H9 (cell line): ENCODE measurements around the gene IGFBP5. TPM values are rescaled to one million over a fixed set of nuclear protein-coding genes. Genes with fewer than 3 reads are reported as not detected.

ENCODE experiments used
- DNase-seq: peaks from one replicate; pipeline ENCODE4 v3.0.0-alpha.2; 2017
- H2AFZ ChIP-seq: one replicate; pipeline ENCODE4 v1.6.1; 2013; ENCODE audit warnings: mild to moderate bottlenecking, low read length, control low read depth, moderate library complexity
- H2AK5ac ChIP-seq: 2 replicates; pipeline ENCODE4 v1.6.1; 2013; ENCODE audit warnings: low read length, control low read depth, mixed read lengths; ENCODE audit not compliant: insufficient read length
- H2BK120ac ChIP-seq: one replicate; pipeline ENCODE4 v1.6.1; 2013; ENCODE audit warnings: low read depth, mild to moderate bottlenecking, low read length, control low read depth, inconsistent platforms; ENCODE audit not compliant: poor library complexity, severe bottlenecking
- H2BK12ac ChIP-seq: 2 replicates; pipeline ENCODE4 v1.6.1; 2013; ENCODE audit warnings: low read length, control low read depth, mixed read lengths, low read depth; ENCODE audit not compliant: insufficient read length
- H2BK15ac ChIP-seq: 2 replicates; pipeline ENCODE4 v1.6.1; 2013; ENCODE audit warnings: low read depth, low read length, control low read depth
- H2BK20ac ChIP-seq: one replicate; pipeline ENCODE4 v1.6.1; 2013; ENCODE audit warnings: low read depth, mild to moderate bottlenecking, low read length, control low read depth, inconsistent platforms; ENCODE audit not compliant: poor library complexity, severe bottlenecking
- H2BK5ac ChIP-seq: 2 replicates; pipeline ENCODE4 v1.6.1; 2013; ENCODE audit warnings: low read length, control low read depth, mixed read lengths; ENCODE audit not compliant: insufficient read length
- H3K14ac ChIP-seq: 2 replicates; pipeline ENCODE4 v1.6.1; 2013; ENCODE audit warnings: low read length, control low read depth; ENCODE audit not compliant: insufficient read depth
- H3K18ac ChIP-seq: 2 replicates; pipeline ENCODE4 v1.6.1; 2013; ENCODE audit warnings: low read depth, mild to moderate bottlenecking, mixed read lengths, low read length, control low read depth; ENCODE audit not compliant: insufficient read length
- H3K23ac ChIP-seq: 2 replicates; pipeline ENCODE4 v1.6.1; 2013; ENCODE audit warnings: low read length, control low read depth, mixed read lengths, low read depth; ENCODE audit not compliant: insufficient read length
- H3K23me2 ChIP-seq: 2 replicates; pipeline ENCODE4 v1.6.1; 2013; ENCODE audit warnings: low read depth, mild to moderate bottlenecking, mixed read lengths, low read length, control low read depth; ENCODE audit not compliant: insufficient read length, poor library complexity, severe bottlenecking
- H3K27ac ChIP-seq: 2 replicates; pipeline ENCODE4 v1.5.1; 2013; ENCODE audit warnings: low read length, control low read depth, mixed read lengths, low read depth; ENCODE audit not compliant: insufficient read length
- H3K27me3 ChIP-seq: 2 replicates; pipeline ENCODE4 v1.6.1; 2013; ENCODE audit warnings: low read length, control low read depth, inconsistent platforms; ENCODE audit not compliant: insufficient read depth
- H3K4ac ChIP-seq: 2 replicates; pipeline ENCODE4 v1.6.1; 2013; ENCODE audit warnings: low read depth, mild to moderate bottlenecking, control low read depth, inconsistent platforms, low read length, moderate library complexity
- H3K4me1 ChIP-seq: 2 replicates; pipeline ENCODE4 v1.6.1; 2013; ENCODE audit warnings: low read length, control low read depth, inconsistent platforms; ENCODE audit not compliant: insufficient read depth
- H3K4me2 ChIP-seq: 2 replicates; pipeline ENCODE4 v1.6.1; 2013; ENCODE audit warnings: low read length, control low read depth, mixed read lengths; ENCODE audit not compliant: insufficient read length, insufficient read depth
- H3K56ac ChIP-seq: 2 replicates; pipeline ENCODE4 v1.6.1; 2013; ENCODE audit warnings: low read depth, mild to moderate bottlenecking, mixed read lengths, low read length, control low read depth; ENCODE audit not compliant: insufficient read length
- H3K79me1 ChIP-seq: 2 replicates; pipeline ENCODE4 v1.6.1; 2013; ENCODE audit warnings: low read depth, mild to moderate bottlenecking, moderate library complexity, low read length, control low read depth, inconsistent platforms; ENCODE audit not compliant: insufficient read depth, poor library complexity, severe bottlenecking
- H3K79me2 ChIP-seq: 2 replicates; pipeline ENCODE4 v1.6.1; 2013; ENCODE audit warnings: low read length, control low read depth, inconsistent platforms; ENCODE audit not compliant: insufficient read depth
- H3K9ac ChIP-seq: 2 replicates; pipeline ENCODE4 v1.6.1; 2013; ENCODE audit warnings: low read length, control low read depth, mixed read lengths; ENCODE audit not compliant: insufficient read length; ENCODE audit errors: extremely low read depth
- H3K9me3 ChIP-seq: one replicate; pipeline ENCODE4 v1.6.1; 2013; ENCODE audit warnings: low read depth, low read length, inconsistent platforms; ENCODE audit not compliant: control insufficient read depth
- H3T11ph ChIP-seq: one replicate; pipeline ENCODE4 v1.6.1; 2013; ENCODE audit warnings: mild to moderate bottlenecking, low read length, control low read depth, inconsistent platforms
- H4K20me1 ChIP-seq: one replicate; pipeline ENCODE4 v1.6.1; 2013; ENCODE audit not compliant: control insufficient read depth, insufficient read length, insufficient read depth
- H4K5ac ChIP-seq: 2 replicates; pipeline ENCODE4 v1.6.1; 2013; ENCODE audit warnings: low read depth, mild to moderate bottlenecking, mixed read lengths, low read length, control low read depth; ENCODE audit not compliant: insufficient read length
- H4K8ac ChIP-seq: replicated peaks from 2 replicates; pipeline ENCODE4 v1.6.1; 2013; ENCODE audit warnings: low read length, control low read depth, mixed read lengths, low read depth; ENCODE audit not compliant: insufficient read length
- H4K91ac ChIP-seq: 2 replicates; pipeline ENCODE4 v1.6.1; 2013; ENCODE audit warnings: low read depth, mild to moderate bottlenecking, moderate library complexity, mixed read lengths, low read length, control low read depth; ENCODE audit not compliant: insufficient read length
- H3K27ac Mint-ChIP-seq, 3 experiments: 2 replicates in 2 of 3; 3 replicates in 1 of 3; pipeline ENCODE4 v1.8.0; 2020 to 2021; ENCODE audit warnings: mixed read lengths in 3 of 3, mild to moderate bottlenecking in 1 of 3, moderate library complexity in 1 of 3
- H3K27me3 Mint-ChIP-seq: 2 replicates; pipeline ENCODE4 v1.8.0; 2021; ENCODE audit warnings: low read depth, mild to moderate bottlenecking, moderate library complexity, mixed read lengths
- H3K36me3 Mint-ChIP-seq, 3 experiments: 2 replicates in 2 of 3; 3 replicates in 1 of 3; pipeline ENCODE4 v1.8.0; 2020 to 2021; ENCODE audit warnings: low read depth in 3 of 3, mixed read lengths in 3 of 3; ENCODE audit not compliant: insufficient read depth in 1 of 3
- H3K4me1 Mint-ChIP-seq, 2 experiments: 2 replicates each; pipeline ENCODE4 v1.8.0; 2020; ENCODE audit warnings: mixed read lengths in 2 of 2
- H3K4me3 Mint-ChIP-seq, 2 experiments: 2 replicates in 1 of 2; 3 replicates in 1 of 2; pipeline ENCODE4 v1.8.0; 2020 to 2021; ENCODE audit warnings: mild to moderate bottlenecking in 2 of 2, mixed read lengths in 2 of 2, moderate library complexity in 1 of 2
- H3K9me3 Mint-ChIP-seq, 2 experiments: 2 replicates in 1 of 2; 3 replicates in 1 of 2; pipeline ENCODE4 v1.8.0; 2020; ENCODE audit warnings: mild to moderate bottlenecking in 2 of 2, mixed read lengths in 2 of 2, moderate library complexity in 1 of 2
- WGBS: extraction: QIAGEN DNeasy Blood & Tissue Kit; methylation state at CpG from one replicate; pipeline ENCODE4 v1.1.7; 2013; ENCODE audit warnings: missing lambda C conversion rate, low lambda C conversion rate, mixed read lengths; ENCODE audit not compliant: insufficient read length; ENCODE audit errors: extremely low coverage; 5-methylcytosine and 5-hydroxymethylcytosine counted together
- total RNA-seq: library from RNA; stranded (reverse); gene quantifications from 2 replicates; pipeline ENCODE4 v1.2.1, GENCODE V29; 2021
- TF ChIP-seq, protein P1 (sequence below): fragments of 200-600 bp; sonication (generic); conservative IDR thresholded peaks from 3 replicates; pipeline ENCODE4 v1.8.0; 2021; ENCODE audit warnings: antibody characterized with exemption, mild to moderate bottlenecking

The IGFBP5 gene
- total RNA-seq, 1 experiment from 2014 or later = 0.90 TPM

GRCh38 chr2:216696751-216697560, 1.6 kb upstream of the IGFBP5 start:
- Histone ChIP-seq H3K79me2 (no peaks in the 10 kb centered on the region), H3K4me2 (no peak overlapping the region), H3K4ac (no peak overlapping the region), H3K9me3 (no peaks in the 10 kb centered on the region), H2BK20ac (no peak overlapping the region), H2AFZ (no peak overlapping the region), H4K8ac (no peak overlapping the region), H3K18ac (no peak overlapping the region), H2BK15ac (no peak overlapping the region), H4K20me1 (no peaks in the 10 kb centered on the region), H3K9ac (no peak overlapping the region), H3K56ac (no peak overlapping the region), H4K91ac (no peak overlapping the region), H4K5ac (no peak overlapping the region), H3K27me3 (peaks cover 1% of the 10 kb centered on the region; the same call in 1 of the 2 replicates), H2BK120ac (no peak overlapping the region), H3K23ac (no peak overlapping the region), H2AK5ac (no peak overlapping the region), H2BK12ac (no peak overlapping the region), H3K27ac (no peak overlapping the region), H3K79me1 (no peaks in the 10 kb centered on the region), H2BK5ac (no peak overlapping the region), H3T11ph (no peak overlapping the region), H3K23me2 (peaks cover 27% of the 10 kb centered on the region), H3K4me1 (no peaks in the 10 kb centered on the region), H3K14ac (no peak overlapping the region)
- H3K27me3 Mint-ChIP-seq = peaks cover 61% of the 10 kb centered on the region
- DNase-seq = no peak
- no peaks in the 10 kb centered on the region for H3K36me3 Mint-ChIP-seq
- no peak overlapping the region for H3K4me3 Mint-ChIP-seq
- no peaks in the 10 kb centered on the region; a peak in 2 of 5 replicates for H3K9me3 Mint-ChIP-seq
- no CpG with 5 or more reads among the region's 7 CpGs for WGBS
- TF ChIP-seq, protein P1, sequence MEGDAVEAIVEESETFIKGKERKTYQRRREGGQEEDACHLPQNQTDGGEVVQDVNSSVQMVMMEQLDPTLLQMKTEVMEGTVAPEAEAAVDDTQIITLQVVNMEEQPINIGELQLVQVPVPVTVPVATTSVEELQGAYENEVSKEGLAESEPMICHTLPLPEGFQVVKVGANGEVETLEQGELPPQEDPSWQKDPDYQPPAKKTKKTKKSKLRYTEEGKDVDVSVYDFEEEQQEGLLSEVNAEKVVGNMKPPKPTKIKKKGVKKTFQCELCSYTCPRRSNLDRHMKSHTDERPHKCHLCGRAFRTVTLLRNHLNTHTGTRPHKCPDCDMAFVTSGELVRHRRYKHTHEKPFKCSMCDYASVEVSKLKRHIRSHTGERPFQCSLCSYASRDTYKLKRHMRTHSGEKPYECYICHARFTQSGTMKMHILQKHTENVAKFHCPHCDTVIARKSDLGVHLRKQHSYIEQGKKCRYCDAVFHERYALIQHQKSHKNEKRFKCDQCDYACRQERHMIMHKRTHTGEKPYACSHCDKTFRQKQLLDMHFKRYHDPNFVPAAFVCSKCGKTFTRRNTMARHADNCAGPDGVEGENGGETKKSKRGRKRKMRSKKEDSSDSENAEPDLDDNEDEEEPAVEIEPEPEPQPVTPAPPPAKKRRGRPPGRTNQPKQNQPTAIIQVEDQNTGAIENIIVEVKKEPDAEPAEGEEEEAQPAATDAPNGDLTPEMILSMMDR = peak; percentile 65
- H3K27ac Mint-ChIP-seq = no peak overlapping the region
- peaks cover 28 to 35% of the 10 kb centered on the region in 2 experiments for H3K4me1 Mint-ChIP-seq
